ENCODE measurements around the gene SFT2D1.
"Not testable (repeated sequence)": the region's sequence is repeated elsewhere in the genome, so short reads cannot be mapped to it uniquely, and the experiment has no call there.

SFT2D1 gene

DNA sequence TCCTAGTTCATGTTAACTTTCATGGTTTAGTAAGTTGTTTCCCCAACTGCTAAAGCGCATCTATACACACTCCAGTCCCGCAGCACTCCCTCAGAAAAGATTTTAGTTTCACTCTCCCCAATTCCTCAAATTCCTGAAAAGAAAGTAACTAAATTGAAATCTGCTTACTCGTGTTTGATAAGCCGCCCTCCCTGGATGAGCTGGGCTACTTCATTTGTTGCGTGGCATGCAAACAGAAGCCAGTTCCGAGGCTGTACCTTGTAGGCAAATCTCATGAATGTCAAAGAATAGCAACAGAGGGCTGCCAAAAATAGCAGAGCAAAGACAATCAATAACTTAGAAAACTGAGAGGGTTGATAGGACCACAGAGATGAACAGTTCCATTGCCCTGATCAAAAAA is 23.5 kb upstream of the SFT2D1 start:
- H3K4me3 ChIP-seq, result no peak overlapping the region
- H3K27ac ChIP-seq, result no peak overlapping the region

DNA sequence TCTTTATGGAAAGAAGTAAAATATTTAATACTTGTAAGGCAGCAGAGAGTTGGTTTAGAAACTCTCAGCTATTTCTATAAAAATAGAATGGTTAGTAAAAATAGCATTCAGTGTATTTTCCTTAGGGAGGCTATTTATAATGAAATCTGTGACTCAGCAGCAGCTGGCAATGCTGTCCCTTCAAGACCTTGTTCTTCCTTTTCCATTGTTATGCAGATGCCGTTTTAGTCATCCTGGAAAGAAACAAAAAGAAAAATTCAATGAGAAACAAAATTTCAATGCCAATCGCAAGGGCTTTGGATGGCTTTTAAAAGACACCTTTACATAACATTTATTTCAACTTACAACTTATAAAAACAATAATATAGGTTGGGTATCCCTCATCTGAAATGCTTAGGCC is 22.9 kb upstream of the SFT2D1 start:
- Histone ChIP-seq H3K4me3 (no peak overlapping the region), H3K27ac (no peak overlapping the region)

DNA sequence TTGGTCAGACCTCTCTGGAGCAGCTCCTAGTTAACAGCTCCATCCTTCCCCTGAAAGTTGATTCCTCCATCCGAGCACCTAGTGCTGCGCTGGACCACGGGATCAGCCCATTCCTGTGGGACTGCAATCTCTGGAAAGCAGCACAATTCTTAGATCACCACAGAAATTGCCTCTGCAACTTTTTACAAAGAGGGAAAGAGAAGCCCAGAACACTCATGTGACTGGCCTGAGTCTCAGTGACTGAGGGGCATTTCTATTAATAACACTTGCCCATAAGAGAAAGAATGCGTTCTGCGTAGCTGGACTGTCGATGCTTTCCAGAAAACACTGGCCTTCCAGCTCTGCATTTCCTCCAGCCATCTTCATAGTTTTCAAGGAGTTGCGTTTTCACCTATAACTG is 22.1 kb upstream of the SFT2D1 start:
- H3K4me3 ChIP-seq, result no peak overlapping the region
- no peak overlapping the region for H3K27ac ChIP-seq

DNA sequence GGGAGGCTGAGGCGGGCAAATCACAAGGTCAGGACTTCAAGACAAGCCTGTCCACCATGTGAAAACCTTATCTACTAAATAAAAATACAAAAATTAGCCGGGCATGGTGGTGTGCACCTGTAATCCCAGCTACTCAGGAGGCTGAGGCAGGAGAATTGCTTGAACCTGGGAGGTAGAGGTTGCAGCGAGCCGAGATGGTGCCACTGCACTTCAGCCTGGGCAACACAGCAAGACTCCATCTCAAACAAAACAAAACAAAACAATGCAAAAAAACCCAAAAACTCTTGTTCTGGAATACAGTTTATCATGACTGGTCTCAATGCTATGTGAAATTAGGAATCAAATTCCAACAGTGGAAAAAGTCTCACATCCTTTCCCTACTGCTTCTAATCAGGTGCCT is 20.1 kb upstream of the SFT2D1 start:
- not testable (repeated sequence) for H3K27ac ChIP-seq

GRCh38 chr6:166361077-166361429 is 18.7 kb upstream of the SFT2D1 start:
- H3K4me3 ChIP-seq, result no peak overlapping the region
- H3K27ac ChIP-seq, result peak overlapping the region in 1 of 21 experiments; percentile 29

More for the DNA sequence above, 20.1 kb upstream of the SFT2D1 start:
- not testable (repeated sequence) for H3K4me3 ChIP-seq

GRCh38 chr6:166360243-166361076 is 18.1 kb upstream of the SFT2D1 start:
- H3K27ac ChIP-seq, result peak overlapping the region in 1 of 21 experiments; percentile 29
- H3K4me3 ChIP-seq, result no peak overlapping the region

GRCh38 chr6:166355552-166355951 is 13.2 kb upstream of the SFT2D1 start:
- no peak overlapping the region for H3K4me3 ChIP-seq
- no peak overlapping the region for H3K27ac ChIP-seq

- Histone ChIP-seq H3K4me3 (no peak overlapping the region), H3K27ac (no peak overlapping the region)
Observed at GRCh38 chr6:166354965-166355364, 12.6 kb upstream of the SFT2D1 start.

DNA sequence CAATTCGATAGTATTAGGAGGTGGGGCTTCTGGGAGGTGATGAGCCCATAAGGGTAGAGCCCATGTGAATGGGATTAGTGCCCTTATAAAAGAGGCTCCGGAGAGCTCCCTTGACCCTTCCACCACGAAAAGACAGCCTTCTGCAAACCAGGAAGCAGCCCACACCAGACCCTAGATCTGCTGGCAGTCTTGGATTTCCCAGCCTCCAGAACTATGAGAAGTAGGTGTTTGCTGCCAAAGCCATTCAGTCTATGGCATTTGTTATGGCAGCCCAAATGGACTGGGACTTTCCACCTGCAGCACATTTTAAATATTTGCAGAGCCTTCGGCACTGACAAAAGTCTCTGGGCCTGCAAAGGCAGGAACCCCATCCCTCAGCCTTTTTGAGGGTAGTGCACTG is 11.8 kb upstream of the SFT2D1 start:
- H3K27ac ChIP-seq, result no peak overlapping the region
- H3K4me3 ChIP-seq, result no peak overlapping the region

DNA sequence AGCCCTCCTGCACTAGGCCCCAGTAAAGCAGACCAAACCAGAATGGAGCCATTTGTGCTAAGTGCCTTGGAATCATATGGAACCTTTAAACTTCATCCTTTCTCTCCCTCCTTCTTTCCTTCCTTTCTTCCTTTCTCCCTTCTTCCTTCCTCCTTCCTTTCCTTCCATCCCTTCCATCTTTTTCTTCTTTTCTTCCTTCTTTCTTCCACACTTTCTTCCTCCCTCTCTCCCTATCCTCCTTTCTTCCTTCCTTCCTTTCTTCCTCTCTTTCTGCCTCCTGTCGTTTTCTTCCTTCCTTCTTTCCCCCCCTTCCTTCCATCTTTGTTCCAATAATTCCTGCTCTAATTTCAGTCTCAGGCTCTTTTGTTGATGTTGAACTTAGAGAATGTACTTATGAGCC is 11.2 kb upstream of the SFT2D1 start:
- no peak overlapping the region for H3K27ac ChIP-seq
- H3K4me3 ChIP-seq, result no peak overlapping the region

DNA sequence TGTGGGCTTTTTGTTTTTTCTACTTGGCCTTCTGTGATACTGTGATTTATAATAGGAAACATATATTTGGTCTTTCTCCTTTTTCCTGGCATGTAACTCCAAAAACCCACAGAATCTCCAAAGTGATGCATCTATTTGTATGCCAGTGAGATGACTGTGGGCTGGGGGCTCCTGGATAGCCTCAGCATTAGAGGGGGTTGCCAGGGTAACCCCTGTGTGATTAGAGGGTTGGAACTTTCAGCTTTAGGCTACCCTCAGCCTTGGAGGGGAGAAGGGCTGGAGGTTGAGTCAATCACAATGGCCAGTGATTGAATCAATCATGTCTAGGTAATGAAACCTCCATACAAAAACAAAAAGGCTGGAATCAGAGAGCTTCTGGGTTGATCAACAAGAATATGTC is 10.6 kb upstream of the SFT2D1 start:
- Histone ChIP-seq H3K27ac (no peak overlapping the region), H3K4me3 (no peak overlapping the region)

DNA sequence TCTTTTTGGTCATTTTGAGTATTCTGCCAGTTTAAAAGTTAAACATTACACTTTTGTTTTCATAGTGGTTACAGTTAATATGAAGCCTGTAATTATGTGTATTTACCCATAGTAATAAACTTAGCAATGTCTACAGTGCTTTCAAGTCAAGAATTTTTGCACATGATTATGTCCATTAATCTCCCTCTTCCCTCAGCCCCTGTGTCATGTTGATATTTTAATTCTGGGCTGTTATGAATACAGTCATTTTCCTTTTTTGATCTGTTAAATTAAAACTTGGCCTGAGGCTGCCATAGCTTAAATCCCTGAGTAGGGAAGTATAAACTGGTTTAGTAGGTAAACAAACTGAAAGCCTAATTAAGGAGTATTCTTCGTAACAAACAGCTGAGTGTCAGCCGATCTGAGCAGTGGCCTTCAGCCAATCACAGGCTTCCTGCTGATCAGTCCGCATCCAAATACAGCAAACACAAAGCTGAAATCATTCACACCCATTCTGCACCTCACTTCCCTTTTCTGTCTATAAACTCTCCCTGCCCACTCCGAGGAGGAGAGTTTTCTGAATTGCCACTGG is 9.5 kb upstream of the SFT2D1 start:
- Histone ChIP-seq H3K4me3 (no peak overlapping the region), H3K27ac (no peak overlapping the region)

DNA sequence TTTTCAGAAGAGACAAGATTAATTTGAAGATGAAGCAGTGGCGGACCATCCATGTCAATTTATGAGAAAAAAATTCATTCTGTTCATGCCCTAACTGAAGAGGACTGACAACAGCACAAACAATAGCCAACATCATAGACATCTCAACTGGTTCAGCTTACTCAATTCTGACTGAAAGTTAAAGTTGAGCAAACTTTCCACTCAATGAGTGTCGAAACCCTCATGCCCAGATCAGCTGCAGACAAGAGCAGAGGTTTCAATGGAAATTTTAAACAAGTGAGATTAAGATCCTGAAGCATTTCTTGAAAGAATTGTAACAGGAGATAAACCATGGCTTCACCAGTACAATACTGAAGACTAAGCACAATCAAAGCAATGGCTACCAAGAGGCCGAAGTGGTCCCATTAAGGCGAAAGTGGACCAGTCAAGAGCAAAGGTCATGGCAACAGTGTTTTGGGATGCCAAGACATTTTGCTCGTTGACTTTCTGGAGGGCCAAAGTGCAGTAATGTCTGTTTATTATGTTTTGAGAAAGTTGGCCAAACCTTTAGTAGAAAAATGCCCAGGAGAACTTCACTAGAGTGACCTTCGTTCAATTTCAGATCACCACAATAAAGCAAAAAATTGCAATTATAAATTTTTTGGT is 6.1 kb upstream of the SFT2D1 start:
- H3K27ac ChIP-seq, result no peak overlapping the region
- H3K4me3 ChIP-seq, result no peak overlapping the region

DNA sequence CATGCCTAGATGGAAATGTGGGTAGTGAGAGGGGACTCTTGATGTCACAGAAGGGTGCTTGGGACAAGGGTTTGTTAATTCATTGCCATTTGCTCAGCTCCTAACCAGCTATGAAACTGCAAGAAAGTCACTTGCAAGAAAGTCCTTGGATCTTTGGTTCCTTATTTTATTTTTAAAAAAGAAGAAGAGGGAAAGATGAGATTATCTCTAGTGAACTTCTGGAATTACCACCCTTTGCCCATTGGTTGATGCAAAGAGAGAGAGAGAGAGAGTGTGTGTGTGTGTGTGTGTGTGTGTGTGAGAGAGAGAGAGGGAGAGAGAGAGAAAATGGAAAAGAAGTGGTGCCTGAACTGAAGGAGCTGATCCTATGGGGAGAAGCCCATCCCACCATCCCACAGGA is 4.6 kb upstream of the SFT2D1 start:
- no peak overlapping the region for H3K27ac ChIP-seq
- H3K4me3 ChIP-seq, result no peak overlapping the region

DNA sequence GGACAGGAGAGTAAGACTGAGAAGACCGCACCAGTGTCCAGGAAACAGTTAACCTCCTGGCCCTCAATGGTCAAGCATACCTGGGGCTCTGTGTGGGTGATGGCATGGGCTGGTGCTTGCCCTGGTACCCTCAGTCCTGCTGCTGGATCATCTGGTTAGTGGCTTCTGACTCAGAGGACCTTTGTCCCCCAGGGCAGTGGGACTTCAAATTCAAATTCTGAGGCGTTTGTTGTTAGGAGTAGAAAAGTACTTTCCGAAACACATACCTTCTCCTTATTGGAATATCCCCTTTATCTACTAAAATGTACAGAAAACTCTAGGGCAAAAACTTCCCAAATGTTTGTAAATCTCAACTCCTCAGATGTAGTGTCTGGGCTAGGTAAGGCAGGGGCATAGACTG is 4.1 kb upstream of the SFT2D1 start:
- Histone ChIP-seq H3K27ac (no peak overlapping the region), H3K4me3 (no peak overlapping the region)

GRCh38 chr6:166345672-166346071 is 3.3 kb upstream of the SFT2D1 start:
- not testable (repeated sequence) for H3K27ac ChIP-seq, H3K4me3 ChIP-seq

- H3K27ac ChIP-seq, H3K4me3 ChIP-seq: not testable (repeated sequence)
Observed at GRCh38 chr6:166344921-166345320, 2.6 kb upstream of the SFT2D1 start.

DNA sequence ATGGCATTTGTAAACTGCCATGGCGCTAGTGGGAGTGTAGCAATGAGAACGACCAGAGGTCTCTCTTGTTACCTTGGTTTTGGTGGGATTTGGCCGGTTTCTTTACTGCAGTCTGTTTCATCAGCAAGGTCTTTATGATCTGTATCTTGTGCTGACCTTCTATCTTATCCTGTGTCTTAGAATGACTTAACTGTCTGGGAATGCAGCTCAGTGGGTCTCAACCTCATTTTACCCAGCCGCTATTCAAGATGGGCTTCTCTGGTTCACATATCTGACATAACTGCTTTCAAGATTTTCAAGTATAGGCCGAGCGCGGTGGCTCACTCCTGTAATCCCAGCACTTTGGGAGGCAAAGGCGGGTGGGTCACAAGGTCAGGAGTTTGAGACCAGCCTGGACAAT is 1.9 kb upstream of the SFT2D1 start:
- Histone ChIP-seq H3K4me3 (no peak overlapping the region), H3K27ac (no peak overlapping the region)

DNA sequence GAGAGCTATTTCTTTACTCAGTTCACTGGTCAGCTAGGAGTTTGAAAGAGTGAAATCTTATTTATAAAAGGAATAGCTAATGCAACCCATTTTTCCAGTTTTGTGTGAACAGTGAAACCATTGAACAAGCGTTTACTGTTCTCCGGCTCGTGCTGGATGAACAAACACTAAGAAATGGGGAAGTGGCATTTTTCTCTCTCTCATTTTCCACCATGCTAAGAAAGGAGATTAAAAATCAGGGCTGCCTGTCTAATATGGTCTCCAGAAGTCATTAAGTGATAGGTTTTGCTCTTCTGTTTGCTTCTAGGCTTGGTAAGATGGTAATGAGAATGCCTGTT is 774 bp upstream of the SFT2D1 start:
- H3K27ac ChIP-seq, result peak overlapping the region in 20 of 21 experiments; percentile 87 to 99 (median 97)
- peak overlapping the region; percentile 69 to 99 (median 93) for H3K4me3 ChIP-seq

- peak overlapping the region; percentile 87 to 99 (median 97) for H3K27ac ChIP-seq
- H3K4me3 ChIP-seq, result peak overlapping the region; percentile 69 to 99 (median 93)
Observed at GRCh38 chr6:166341977-166342348, 382 bp downstream of the SFT2D1 start.

- Histone ChIP-seq H3K4me3 (peak overlapping the region; percentile 69 to 99 (median 93)), H3K27ac (peak overlapping the region in 17 of 21 experiments; percentile 88 to 99 (median 97))
Observed at GRCh38 chr6:166341464-166341863, 881 bp downstream of the SFT2D1 start.
